GM13977 (cell line): ENCODE data around the gene GIMAP8.
A peak's percentile ranks its signal among the peaks of the same experiment; 100 is the strongest.

Experiments
- DNase-seq: peaks from one replicate; pipeline ENCODE4 v3.0.0; 2012; ENCODE audit warnings: low spot score
- CTCF ChIP-seq: IDR thresholded peaks from 2 replicates; pipeline ENCODE4 v1.5.1; 2012; ENCODE audit warnings: mild to moderate bottlenecking, control low read depth; ENCODE audit not compliant: insufficient read depth; ENCODE audit errors: extremely low read depth, missing control alignments
- in situ Hi-C: fragments of 300-500 bp; cut with MboI; formaldehyde crosslinking; loops from one replicate; pipeline ENCODE4 v1.12.0; 2022; ENCODE audit warnings: low sequenced_read_pairs, low pct_unique_long_range_greater_than_20kb, mixed read lengths, inconsistent platforms; ENCODE audit not compliant: unreplicated experiment

The GIMAP8 gene

GRCh38 chr7:150430465-150431085, 19.9 kb upstream of the GIMAP8 start:
- in situ Hi-C loops, result no loop called here
- no peak for DNase-seq
- no peak for TF ChIP-seq CTCF

- no peak for DNase-seq
- in situ Hi-C loops, result no loop called here
- no peak for TF ChIP-seq CTCF
These were observed 18.4 kb upstream of the GIMAP8 start for GRCh38 chr7:150431839-150432658.

GRCh38 chr7:150432915-150433892, 17.2 kb upstream of the GIMAP8 start:
- in situ Hi-C loops, result no loop called here
- no peak for TF ChIP-seq CTCF
- DNase-seq, result no peak

GRCh38 chr7:150434240-150434639, 16.2 kb upstream of the GIMAP8 start:
- no peak for DNase-seq
- TF ChIP-seq CTCF, result no peak
- in situ Hi-C loops, result no loop called here

- DNase-seq, result no peak
- in situ Hi-C loops, result no loop called here
- TF ChIP-seq CTCF, result no peak
These were observed 15.4 kb upstream of the GIMAP8 start for GRCh38 chr7:150435047-150435389.

- no peak for TF ChIP-seq CTCF
- peak; percentile 82 for DNase-seq
- in situ Hi-C loops, result no loop called here
These were observed 14.9 kb upstream of the GIMAP8 start for GRCh38 chr7:150435390-150436073.
